HUES48 (cell line): ENCODE data around the gene SEMA4D.

Source experiments
- H3K27ac ChIP-seq: one replicate; pipeline ENCODE4 v1.7.0; 2013; ENCODE audit warnings: low read depth, low read length, inconsistent platforms
- H3K27me3 ChIP-seq: 2 replicates; pipeline ENCODE4 v1.6.1; 2013; ENCODE audit warnings: mild to moderate bottlenecking, low read length; ENCODE audit not compliant: control insufficient read depth, insufficient read depth
- H3K36me3 ChIP-seq: 2 replicates; pipeline ENCODE4 v1.6.1; 2013; ENCODE audit warnings: low read length; ENCODE audit not compliant: control insufficient read depth, insufficient read depth
- H3K4me1 ChIP-seq: 2 replicates; pipeline ENCODE4 v1.6.1; 2013; ENCODE audit warnings: mild to moderate bottlenecking, low read length; ENCODE audit not compliant: control insufficient read depth, insufficient read depth
- H3K4me3 ChIP-seq: 2 replicates; pipeline ENCODE4 v1.5.1; 2013; ENCODE audit warnings: mild to moderate bottlenecking, low read depth, low read length
- H3K9ac ChIP-seq: 2 replicates; pipeline ENCODE4 v1.6.1; 2013; ENCODE audit warnings: mild to moderate bottlenecking, low read depth, low read length, moderate library complexity
- H3K9me3 ChIP-seq: 2 replicates; pipeline ENCODE4 v1.6.1; 2013; ENCODE audit warnings: low read length; ENCODE audit not compliant: control insufficient read depth, insufficient read depth

SEMA4D gene

GRCh38 chr9:89390578-89391116 is 107.3 kb downstream of the SEMA4D start:
- H3K36me3 ChIP-seq, result peaks cover 96% of the 10 kb centered on the region
- no peaks in the 10 kb centered on the region for H3K4me1 ChIP-seq
- H3K27ac ChIP-seq, result no peak overlapping the region
- no peak overlapping the region for H3K9ac ChIP-seq
- no peaks in the 10 kb centered on the region for H3K27me3 ChIP-seq
- H3K4me3 ChIP-seq, result no peak overlapping the region
- no peaks in the 10 kb centered on the region for H3K9me3 ChIP-seq

GRCh38 chr9:89390068-89390555 is 107.8 kb downstream of the SEMA4D start:
- Histone ChIP-seq H3K9ac (no peak overlapping the region), H3K36me3 (peaks cover 98% of the 10 kb centered on the region), H3K27me3 (no peaks in the 10 kb centered on the region), H3K4me1 (no peaks in the 10 kb centered on the region), H3K9me3 (no peaks in the 10 kb centered on the region), H3K4me3 (no peak overlapping the region), H3K27ac (no peak overlapping the region)

GRCh38 chr9:89388868-89389177 is 109.1 kb downstream of the SEMA4D start:
- peaks cover 99% of the 10 kb centered on the region for H3K36me3 ChIP-seq

GRCh38 chr9:89388084-89388867 is 109.6 kb downstream of the SEMA4D start:
- Histone ChIP-seq H3K4me1 (no peaks in the 10 kb centered on the region), H3K4me3 (no peak overlapping the region), H3K27me3 (no peaks in the 10 kb centered on the region), H3K9me3 (no peaks in the 10 kb centered on the region), H3K9ac (no peak overlapping the region), H3K27ac (no peak overlapping the region), H3K36me3 (peaks cover 97% of the 10 kb centered on the region)

More at GRCh38 chr9:89388868-89389177, 109.1 kb downstream of the SEMA4D start:
- H3K27me3 ChIP-seq, result no peaks in the 10 kb centered on the region
- H3K9ac ChIP-seq, result no peak overlapping the region
- H3K9me3 ChIP-seq, result no peaks in the 10 kb centered on the region
- H3K27ac ChIP-seq, result no peak overlapping the region
- H3K4me1 ChIP-seq, result no peaks in the 10 kb centered on the region
- no peak overlapping the region for H3K4me3 ChIP-seq

- H3K27me3 ChIP-seq, result no peaks in the 10 kb centered on the region
- no peaks in the 10 kb centered on the region for H3K9me3 ChIP-seq
- no peak overlapping the region for H3K9ac ChIP-seq
- H3K27ac ChIP-seq, result no peak overlapping the region
- H3K36me3 ChIP-seq, result peaks cover 97% of the 10 kb centered on the region
- H3K4me3 ChIP-seq, result no peak overlapping the region
- H3K4me1 ChIP-seq, result no peaks in the 10 kb centered on the region
These were observed 110.6 kb downstream of the SEMA4D start for GRCh38 chr9:89387197-89387849.

GRCh38 chr9:89386797-89387196 is 111.1 kb downstream of the SEMA4D start:
- Histone ChIP-seq H3K36me3 (peaks cover 97% of the 10 kb centered on the region), H3K4me3 (no peak overlapping the region), H3K27me3 (no peaks in the 10 kb centered on the region), H3K4me1 (no peaks in the 10 kb centered on the region), H3K27ac (no peak overlapping the region), H3K9me3 (no peaks in the 10 kb centered on the region), H3K9ac (no peak overlapping the region)

- Histone ChIP-seq H3K9ac (no peak overlapping the region), H3K4me3 (no peak overlapping the region), H3K36me3 (peaks cover 97% of the 10 kb centered on the region), H3K9me3 (no peaks in the 10 kb centered on the region), H3K27ac (no peak overlapping the region), H3K27me3 (no peaks in the 10 kb centered on the region), H3K4me1 (no peaks in the 10 kb centered on the region)
These were observed 111.7 kb downstream of the SEMA4D start for GRCh38 chr9:89386206-89386605.

GRCh38 chr9:89384783-89385182 is 113.1 kb downstream of the SEMA4D start:
- Histone ChIP-seq H3K4me3 (no peak overlapping the region), H3K27me3 (no peaks in the 10 kb centered on the region), H3K27ac (no peak overlapping the region), H3K9me3 (no peaks in the 10 kb centered on the region), H3K9ac (no peak overlapping the region), H3K4me1 (no peaks in the 10 kb centered on the region), H3K36me3 (peaks cover 91% of the 10 kb centered on the region)

- no peaks in the 10 kb centered on the region for H3K27me3 ChIP-seq
- H3K4me1 ChIP-seq, result no peaks in the 10 kb centered on the region
- H3K9ac ChIP-seq, result no peak overlapping the region
- H3K27ac ChIP-seq, result no peak overlapping the region
- peaks cover 91% of the 10 kb centered on the region for H3K36me3 ChIP-seq
- no peaks in the 10 kb centered on the region for H3K9me3 ChIP-seq
- no peak overlapping the region for H3K4me3 ChIP-seq
These were observed 114.1 kb downstream of the SEMA4D start for GRCh38 chr9:89383721-89384300.

- H3K4me3 ChIP-seq, result no peak overlapping the region
- peaks cover 91% of the 10 kb centered on the region for H3K36me3 ChIP-seq
- H3K9ac ChIP-seq, result no peak overlapping the region
- no peaks in the 10 kb centered on the region for H3K27me3 ChIP-seq
- no peaks in the 10 kb centered on the region for H3K9me3 ChIP-seq
- no peaks in the 10 kb centered on the region for H3K4me1 ChIP-seq
- H3K27ac ChIP-seq, result no peak overlapping the region
These were observed 114.7 kb downstream of the SEMA4D start for GRCh38 chr9:89383030-89383720.
